ENCODE data around the gene TMOD1. TPM values are rescaled to one million over a fixed set of nuclear protein-coding genes. Genes with fewer than 3 reads are reported as not detected.
"Not testable (repeated sequence)": the region's sequence is repeated elsewhere in the genome, so short reads cannot be mapped to it uniquely, and the experiment has no call there.

TMOD1 gene
- total and polyA plus RNA-seq, 10 donors: 1.6 to 5.8 (median 2.7) TPM

DNA sequence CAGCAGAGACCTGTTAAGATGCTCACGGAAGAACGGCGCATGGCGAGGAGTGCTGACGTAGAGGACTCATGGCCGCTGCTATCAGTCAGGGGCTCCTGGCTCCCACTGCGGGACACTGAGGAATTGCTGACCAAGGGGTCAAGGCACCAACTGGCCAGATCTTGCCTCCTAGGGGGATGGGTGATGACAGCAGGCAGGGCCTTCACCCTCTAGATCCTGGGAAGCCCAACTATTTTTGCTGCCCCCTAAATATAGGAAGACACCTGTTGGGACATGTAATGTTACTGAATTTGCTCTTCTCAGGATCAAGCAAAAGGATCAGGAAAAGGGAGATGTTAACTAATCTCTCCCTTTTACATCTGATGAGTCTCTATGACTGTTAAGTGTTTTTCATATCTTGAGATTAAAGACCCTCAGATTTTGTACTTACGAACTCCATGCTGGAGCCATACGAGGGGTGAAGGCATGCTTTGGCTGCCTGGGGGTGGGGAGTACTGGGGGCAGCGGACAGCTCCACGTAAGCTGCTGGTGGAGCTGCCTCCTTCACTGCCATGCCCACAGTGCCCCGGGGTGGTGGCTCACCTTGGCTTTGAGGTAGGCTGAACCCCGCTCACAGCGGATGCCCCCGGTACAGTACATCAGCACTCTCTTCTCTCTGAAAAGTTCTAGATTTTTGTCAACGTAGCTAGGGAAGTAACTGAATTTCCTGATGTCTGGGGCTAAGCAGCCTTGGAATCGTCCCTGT is 103.6 kb downstream of the TMOD1 start:
- WGBS, 5 donors: 83 to 97% (median 95%) methylated on average over 17 of the region's 17 CpGs

DNA sequence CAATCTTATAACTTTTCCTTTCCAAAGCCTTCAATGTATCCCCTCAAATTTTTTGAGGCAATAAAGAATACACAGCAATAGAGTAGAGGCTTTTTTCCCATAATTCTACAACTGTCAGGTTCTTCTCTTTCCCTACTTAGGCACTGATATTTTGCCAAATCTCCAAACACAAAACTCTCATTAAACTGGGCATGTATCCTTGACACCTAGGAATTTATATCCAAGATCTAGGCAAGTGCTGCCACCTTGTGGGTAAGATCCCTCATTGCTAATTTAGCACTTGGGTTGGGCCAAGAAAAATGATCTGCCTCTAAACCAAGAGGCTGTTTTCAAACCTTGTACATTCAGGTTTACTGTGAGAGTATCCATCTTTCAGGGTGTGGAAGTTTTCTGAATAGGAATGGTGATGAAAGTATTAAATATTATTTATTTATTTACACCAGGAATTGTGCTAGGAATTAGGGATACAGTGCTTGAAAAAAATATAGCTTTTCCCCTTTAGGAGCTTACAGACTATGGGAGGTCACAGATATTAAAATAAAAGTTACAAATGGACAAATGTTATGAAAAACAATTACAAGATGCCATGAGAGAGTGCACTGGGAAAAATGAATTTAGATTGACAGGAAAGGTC is 114.1 kb downstream of the TMOD1 start:
- DNase-seq: no peak
- intact Hi-C loops (cut with DNase I; ENCODE audit: low total_unique reads): loop anchor here (2.0 to 10.0 kb wide), 3 partner anchors 148 to 761 kb away; partner anchors contain the start of gene ZNF782
- Histone ChIP-seq H3K4me3 (no peak overlapping the region), H3K9me3 (peaks cover 0 to 5% (median 0%) of the 10 kb centered on the region in 8 donors), H3K27me3 (replicated peaks in 1 of 7) (no peaks in the 10 kb centered on the region), H3K27ac (no peak overlapping the region), H3K4me1 (peaks cover 0 to 8% (median 2%) of the 10 kb centered on the region in 6 donors), H3K36me3 (peaks cover 1 to 79% (median 24%) of the 10 kb centered on the region in 6 donors)
- TF ChIP-seq POLR2A (IDR thresholded peaks at IDR 0.05): no peak
- no peak for TF ChIP-seq POLR2AphosphoS5 (IDR thresholded peaks at IDR 0.05)
- TF ChIP-seq, protein P1, sequence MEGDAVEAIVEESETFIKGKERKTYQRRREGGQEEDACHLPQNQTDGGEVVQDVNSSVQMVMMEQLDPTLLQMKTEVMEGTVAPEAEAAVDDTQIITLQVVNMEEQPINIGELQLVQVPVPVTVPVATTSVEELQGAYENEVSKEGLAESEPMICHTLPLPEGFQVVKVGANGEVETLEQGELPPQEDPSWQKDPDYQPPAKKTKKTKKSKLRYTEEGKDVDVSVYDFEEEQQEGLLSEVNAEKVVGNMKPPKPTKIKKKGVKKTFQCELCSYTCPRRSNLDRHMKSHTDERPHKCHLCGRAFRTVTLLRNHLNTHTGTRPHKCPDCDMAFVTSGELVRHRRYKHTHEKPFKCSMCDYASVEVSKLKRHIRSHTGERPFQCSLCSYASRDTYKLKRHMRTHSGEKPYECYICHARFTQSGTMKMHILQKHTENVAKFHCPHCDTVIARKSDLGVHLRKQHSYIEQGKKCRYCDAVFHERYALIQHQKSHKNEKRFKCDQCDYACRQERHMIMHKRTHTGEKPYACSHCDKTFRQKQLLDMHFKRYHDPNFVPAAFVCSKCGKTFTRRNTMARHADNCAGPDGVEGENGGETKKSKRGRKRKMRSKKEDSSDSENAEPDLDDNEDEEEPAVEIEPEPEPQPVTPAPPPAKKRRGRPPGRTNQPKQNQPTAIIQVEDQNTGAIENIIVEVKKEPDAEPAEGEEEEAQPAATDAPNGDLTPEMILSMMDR (IDR thresholded peaks at IDR 0.05 in 8 of 11, conservative IDR thresholded peaks at IDR 0.05 in 3 of 11): peak; percentile 70 to 90 (median 85)

More for the DNA sequence above, 103.6 kb downstream of the TMOD1 start:
- H3K27ac ChIP-seq: no peak overlapping the region
- no peak overlapping the region for H3K4me3 ChIP-seq
- no peaks in the 10 kb centered on the region for H3K27me3 ChIP-seq (replicated peaks in 1 of 7)
- peaks cover 5 to 97% (median 63%) of the 10 kb centered on the region in 6 donors for H3K36me3 ChIP-seq
- no peaks in the 10 kb centered on the region for H3K4me1 ChIP-seq
- no peaks in the 10 kb centered on the region for H3K9me3 ChIP-seq
- no peak for DNase-seq
- TF ChIP-seq, protein P1 (IDR thresholded peaks at IDR 0.05 in 8 of 11, conservative IDR thresholded peaks at IDR 0.05 in 3 of 11): no peak
- TF ChIP-seq POLR2A (IDR thresholded peaks at IDR 0.05) (no peak), POLR2AphosphoS5 (IDR thresholded peaks at IDR 0.05) (no peak)
- intact Hi-C loops (cut with DNase I; ENCODE audit: low total_unique reads): no loop called here

DNA sequence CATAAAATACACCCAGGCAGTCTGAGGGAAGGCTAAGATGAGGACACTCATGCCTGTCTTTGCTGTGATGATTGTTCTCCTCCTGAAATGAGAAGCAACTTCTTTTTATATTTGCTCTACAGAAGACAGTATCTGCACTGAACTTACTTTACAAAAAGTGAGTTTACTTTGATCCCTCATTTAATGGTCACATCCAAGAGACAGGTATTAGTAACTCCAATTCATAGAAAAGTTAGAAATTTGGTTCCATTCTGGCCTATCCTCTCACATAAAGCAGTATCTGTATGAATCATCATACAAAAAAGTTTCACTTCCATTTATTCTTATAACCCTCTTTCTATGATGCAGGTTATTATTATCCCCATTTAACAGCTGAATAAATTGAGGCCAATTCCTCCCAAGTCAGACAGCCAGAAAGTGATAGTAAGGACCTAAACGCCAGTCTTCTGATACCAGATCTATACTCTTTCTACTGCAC is 116.5 kb downstream of the TMOD1 start:
- H3K9me3 ChIP-seq: peaks cover 0 to 5% (median 0%) of the 10 kb centered on the region in 8 donors
- WGBS, 5 donors: 67 to 84% (median 76%) methylated on average over 1 of the region's 1 CpG
- TF ChIP-seq POLR2AphosphoS5 (IDR thresholded peaks at IDR 0.05): no peak
- TF ChIP-seq, protein P1 (IDR thresholded peaks at IDR 0.05 in 8 of 11, conservative IDR thresholded peaks at IDR 0.05 in 3 of 11): no peak
- no peak for TF ChIP-seq POLR2A (IDR thresholded peaks at IDR 0.05)
- no peaks in the 10 kb centered on the region for H3K27me3 ChIP-seq (replicated peaks in 1 of 7)
- H3K4me1 ChIP-seq: peaks cover 0 to 8% (median 2%) of the 10 kb centered on the region in 6 donors
- H3K36me3 ChIP-seq: peaks cover 3 to 79% (median 19%) of the 10 kb centered on the region in 6 donors
- H3K4me3 ChIP-seq: no peak overlapping the region
- intact Hi-C loops (cut with DNase I; ENCODE audit: low total_unique reads): loop anchor here (5.0 to 10.0 kb wide), 2 partner anchors 151 to 763 kb away; partner anchors contain the start of gene ZNF782
- H3K27ac ChIP-seq: no peak overlapping the region
- no peak for DNase-seq

DNA sequence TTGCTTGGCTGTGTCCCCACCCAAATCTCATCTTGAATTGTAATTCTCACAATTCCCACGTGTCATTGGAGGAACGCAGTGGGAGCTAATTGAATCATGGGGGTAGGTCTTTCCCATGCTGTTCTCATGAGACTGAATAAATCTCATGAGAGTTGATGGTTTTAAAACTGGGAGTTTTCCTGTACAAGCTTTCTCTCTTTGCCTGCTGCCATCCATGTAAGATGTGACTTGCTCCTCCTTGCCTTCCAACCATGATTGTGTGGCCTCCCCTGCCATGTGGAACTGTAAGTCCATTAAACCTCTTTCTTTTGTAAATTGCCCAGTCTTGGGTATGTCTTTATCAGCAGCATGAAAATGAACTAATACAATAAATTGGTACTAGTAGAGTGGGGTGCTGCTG is 118.6 kb downstream of the TMOD1 start:
- H3K4me3 ChIP-seq; intact Hi-C loops (cut with DNase I; ENCODE audit: low total_unique reads); H3K4me1 ChIP-seq; H3K27me3 ChIP-seq (replicated peaks in 1 of 7); H3K27ac ChIP-seq; H3K9me3 ChIP-seq; DNase-seq: not testable (repeated sequence)
- H3K36me3 ChIP-seq: peaks cover 3 to 80% (median 23%) of the 10 kb centered on the region in 6 donors
- 91 to 100% (median 98%) methylated on average over 2 of the region's 2 CpGs for WGBS, 5 donors

DNA sequence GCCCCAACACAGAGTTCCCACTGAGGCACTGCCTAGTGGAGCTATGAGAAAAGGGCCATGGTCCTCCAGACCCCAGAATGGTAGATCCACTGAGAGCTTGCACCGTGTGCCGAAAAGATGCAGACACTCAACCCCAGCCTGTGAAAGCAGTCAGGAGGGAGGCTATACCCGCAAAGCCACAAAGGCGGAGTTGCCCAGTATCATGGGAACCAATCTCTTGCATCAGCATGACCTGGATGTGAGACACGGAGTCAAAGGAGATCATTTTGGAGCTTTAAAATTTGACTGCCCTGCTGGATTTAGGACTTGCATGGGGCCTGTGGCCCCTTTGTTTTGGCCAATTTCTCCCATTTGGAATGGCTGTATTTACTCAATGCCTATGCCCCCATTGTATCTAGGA is 121.0 kb downstream of the TMOD1 start:
- 95 to 100% (median 97%) methylated on average over 5 of the region's 5 CpGs for WGBS, 5 donors
- not testable (repeated sequence) for DNase-seq

More for the DNA sequence above, 121.0 kb downstream of the TMOD1 start:
- H3K4me1 ChIP-seq; H3K4me3 ChIP-seq; H3K27ac ChIP-seq; intact Hi-C loops (cut with DNase I; ENCODE audit: low total_unique reads); H3K9me3 ChIP-seq; H3K27me3 ChIP-seq (replicated peaks in 1 of 7): not testable (repeated sequence)
- H3K36me3 ChIP-seq: peaks cover 3 to 85% (median 24%) of the 10 kb centered on the region in 6 donors
